ENCODE measurements around the gene TAS2R60.

TAS2R60 gene

DNA sequence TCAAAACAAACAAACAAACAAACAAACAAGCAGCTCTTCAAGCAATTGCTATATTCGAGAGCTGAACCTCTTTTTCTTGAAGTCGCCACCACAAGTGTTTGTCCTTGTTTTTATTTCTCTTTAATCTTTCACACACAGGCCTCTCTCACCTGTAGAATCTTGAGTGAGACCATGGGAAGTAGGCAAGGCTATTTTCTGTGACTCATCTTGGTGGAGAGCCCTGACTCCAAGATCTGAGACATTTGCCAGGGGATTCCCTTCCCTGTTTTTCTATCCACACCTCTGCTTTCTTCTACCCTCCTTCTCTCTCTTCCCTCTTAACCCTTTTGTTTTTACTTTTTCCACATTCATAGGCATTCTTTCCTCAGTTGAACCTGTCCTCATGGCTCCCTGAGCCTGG, 8.0 kb upstream of the TAS2R60 start:
- no peak overlapping the region for H3K4me3 ChIP-seq (ENCODE audit: control insufficient read depth, low read depth, low read length)
- DNase-seq (ENCODE audit: low read depth) = no peak
- no peak for TF ChIP-seq CTCF (IDR thresholded peaks at IDR 0.05; ENCODE audit: control insufficient read depth, insufficient read depth, low read depth, low read length, missing control alignments)

- TF ChIP-seq CTCF (IDR thresholded peaks at IDR 0.05; ENCODE audit: control insufficient read depth, insufficient read depth, low read depth, low read length, missing control alignments) = no peak
- no peak overlapping the region for H3K4me3 ChIP-seq (ENCODE audit: control insufficient read depth, low read depth, low read length)
- DNase-seq (ENCODE audit: low read depth) = no peak
Observed at GRCh38 chr7:143436325-143436946, 6.8 kb upstream of the TAS2R60 start.

DNA sequence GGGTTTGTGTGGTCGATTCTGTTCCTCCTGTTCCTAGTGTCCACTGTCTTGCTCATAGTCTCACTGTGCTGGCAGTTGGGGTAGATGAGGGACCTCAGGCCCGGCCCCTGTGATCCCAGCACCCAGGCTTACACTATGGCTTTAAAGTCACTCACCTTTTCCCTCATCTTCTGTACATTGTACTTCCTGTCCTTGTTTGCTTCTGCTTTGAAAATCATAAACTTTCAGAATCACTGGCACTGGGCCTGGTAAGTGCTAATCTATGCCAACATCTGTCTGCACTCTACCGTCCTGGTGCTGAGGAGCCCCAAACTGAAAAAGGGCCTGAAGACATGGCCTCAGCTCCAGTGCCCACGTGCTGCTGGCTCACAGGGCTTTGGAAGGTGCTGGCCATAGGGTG, 5.7 kb upstream of the TAS2R60 start:
- H3K4me3 ChIP-seq (ENCODE audit: control insufficient read depth, low read depth, low read length) = no peak overlapping the region
- no peak for DNase-seq (ENCODE audit: low read depth)
- no peak for TF ChIP-seq CTCF (IDR thresholded peaks at IDR 0.05; ENCODE audit: control insufficient read depth, insufficient read depth, low read depth, low read length, missing control alignments)

DNA sequence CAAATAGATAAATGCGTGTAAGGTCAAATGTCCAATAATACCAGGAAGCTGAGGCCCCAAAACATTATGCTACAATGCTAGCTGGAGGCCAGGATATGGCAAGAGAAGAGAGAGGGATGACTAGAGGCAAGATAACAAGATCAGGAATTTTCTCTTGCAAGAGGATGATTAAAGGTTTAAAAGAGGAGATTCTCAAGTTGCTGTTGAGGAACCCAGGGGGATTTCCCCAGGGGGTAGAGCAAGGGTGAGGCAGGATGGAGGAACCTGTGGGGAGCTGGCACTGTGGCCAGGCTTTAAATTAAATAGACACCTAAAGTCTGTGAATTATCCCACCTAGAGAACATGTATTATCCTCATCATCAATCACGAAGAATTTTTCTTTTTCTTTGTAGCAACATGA, 3.4 kb upstream of the TAS2R60 start:
- no peak for DNase-seq (ENCODE audit: low read depth)
- no peak for TF ChIP-seq CTCF (IDR thresholded peaks at IDR 0.05; ENCODE audit: control insufficient read depth, insufficient read depth, low read depth, low read length, missing control alignments)
- no peak overlapping the region for H3K4me3 ChIP-seq (ENCODE audit: control insufficient read depth, low read depth, low read length)

GRCh38 chr7:143444063-143444782, 970 bp downstream of the TAS2R60 start:
- H3K4me3 ChIP-seq (ENCODE audit: control insufficient read depth, low read depth, low read length) = no peak overlapping the region
- TF ChIP-seq CTCF (IDR thresholded peaks at IDR 0.05; ENCODE audit: control insufficient read depth, insufficient read depth, low read depth, low read length, missing control alignments) = no peak
- DNase-seq (ENCODE audit: low read depth) = no peak

- DNase-seq (ENCODE audit: low read depth) = no peak
- H3K4me3 ChIP-seq (ENCODE audit: control insufficient read depth, low read depth, low read length) = no peak overlapping the region
- no peak for TF ChIP-seq CTCF (IDR thresholded peaks at IDR 0.05; ENCODE audit: control insufficient read depth, insufficient read depth, low read depth, low read length, missing control alignments)
Observed at GRCh38 chr7:143444785-143445184, 1.5 kb downstream of the TAS2R60 start.

Measured in AG09309 (cell line).